Calu3 (cell line): ENCODE results near the gene THUMPD1. TPM values are rescaled to one million over a fixed set of nuclear protein-coding genes. Genes with fewer than 3 reads are reported as not detected.
A peak's percentile ranks its signal among the peaks of the same experiment; 100 is the strongest.
"Not testable (repeated sequence)": the region's sequence is repeated elsewhere in the genome, so short reads cannot be mapped to it uniquely, and the experiment has no call there.

Source experiments
- BruUV-seq: library from RNA; stranded (reverse); fragments of 400-500 nt; replicated peaks from 2 replicates; lab custom pipeline; 2021; lab: Mats Ljungman, UMichigan
- CTCF ChIA-PET: fragments of 300-600 bp; sonication (Branson Sonifier 250); formaldehyde crosslinking; loops from one replicate; lab custom pipeline; 2022; ENCODE audit warnings: antibody characterized with exemption; lab: Charles Lee
- DNase-seq: peaks from one replicate; pipeline ENCODE4 v3.0.0; 2022
- H3K27ac Mint-ChIP-seq: one replicate; pipeline ENCODE4 v1.8.0; 2022; ENCODE audit warnings: mixed read lengths; ENCODE audit not compliant: unreplicated experiment
- H3K27me3 Mint-ChIP-seq: one replicate; pipeline ENCODE4 v1.8.0; 2022; ENCODE audit warnings: mixed read lengths; ENCODE audit not compliant: unreplicated experiment
- H3K36me3 Mint-ChIP-seq: one replicate; pipeline ENCODE4 v1.8.0; 2022; ENCODE audit warnings: mild to moderate bottlenecking, moderate library complexity, mixed read lengths; ENCODE audit not compliant: insufficient read depth, unreplicated experiment
- H3K4me1 Mint-ChIP-seq: one replicate; pipeline ENCODE4 v1.8.0; 2022; ENCODE audit warnings: mild to moderate bottlenecking, low read depth, mixed read lengths; ENCODE audit not compliant: unreplicated experiment
- H3K4me3 Mint-ChIP-seq: one replicate; pipeline ENCODE4 v1.8.0; 2022; ENCODE audit warnings: mild to moderate bottlenecking, low read depth, moderate library complexity, mixed read lengths; ENCODE audit not compliant: unreplicated experiment
- H3K9me3 Mint-ChIP-seq: one replicate; pipeline ENCODE4 v1.8.0; 2022; ENCODE audit warnings: low read depth, mixed read lengths; ENCODE audit not compliant: unreplicated experiment
- CTCF ChIP-seq: fragments of 200-600 bp; IDR thresholded peaks from one replicate; pipeline ENCODE4 v1.8.0; 2022; ENCODE audit warnings: antibody characterized with exemption; ENCODE audit not compliant: unreplicated experiment
- intact Hi-C: fragments of 100-400 bp; cut with micrococcal nuclease; formaldehyde crosslinking; loops from one replicate; pipeline ENCODE4 v1.10.0; 2022; ENCODE audit not compliant: unreplicated experiment
- total RNA-seq: library from RNA; stranded (reverse); gene quantifications from 2 replicates; pipeline ENCODE4 v1.2.3, GENCODE V29; 2022

The THUMPD1 gene
- total RNA-seq, 1 experiment from 2014 or later: 46.1 TPM

GRCh38 chr16:20768121-20768520 is 26.5 kb upstream of the THUMPD1 start:
- CTCF ChIA-PET: no interaction called here

GRCh38 chr16:20767577-20767976 is 26.0 kb upstream of the THUMPD1 start:
- intact Hi-C loops: no loop called here
- H3K27me3 Mint-ChIP-seq: no peaks in the 10 kb centered on the region
- no TSS peak for BruUV-seq
- CTCF ChIA-PET: no interaction called here
- peaks cover 31% of the 10 kb centered on the region for H3K4me1 Mint-ChIP-seq
- H3K36me3 Mint-ChIP-seq: peaks cover 12% of the 10 kb centered on the region
- H3K27ac Mint-ChIP-seq: no peak overlapping the region
- H3K9me3 Mint-ChIP-seq: no peaks in the 10 kb centered on the region
- H3K4me3 Mint-ChIP-seq: no peak overlapping the region
- TF ChIP-seq CTCF: no peak
- DNase-seq: no peak

More at GRCh38 chr16:20768121-20768520, 26.5 kb upstream of the THUMPD1 start:
- no peak for TF ChIP-seq CTCF
- intact Hi-C loops: no loop called here
- DNase-seq: no peak
- H3K27me3 Mint-ChIP-seq: no peaks in the 10 kb centered on the region
- peaks cover 26% of the 10 kb centered on the region for H3K4me1 Mint-ChIP-seq
- H3K9me3 Mint-ChIP-seq: no peaks in the 10 kb centered on the region
- peaks cover 8% of the 10 kb centered on the region for H3K36me3 Mint-ChIP-seq
- no peak overlapping the region for H3K27ac Mint-ChIP-seq
- H3K4me3 Mint-ChIP-seq: no peak overlapping the region
- BruUV-seq: no TSS peak

- Mint-ChIP-seq H3K36me3 (peaks cover 12% of the 10 kb centered on the region), H3K4me1 (peaks cover 31% of the 10 kb centered on the region), H3K9me3 (no peaks in the 10 kb centered on the region), H3K4me3 (no peak overlapping the region), H3K27ac (no peak overlapping the region), H3K27me3 (no peaks in the 10 kb centered on the region)
- intact Hi-C loops: no loop called here
- BruUV-seq: no TSS peak
- no peak for TF ChIP-seq CTCF
- CTCF ChIA-PET: no interaction called here
- DNase-seq: no peak
Measured at GRCh38 chr16:20766294-20766693, 24.7 kb upstream of the THUMPD1 start.

GRCh38 chr16:20765732-20766131 is 24.1 kb upstream of the THUMPD1 start:
- Mint-ChIP-seq H3K27me3 (no peaks in the 10 kb centered on the region), H3K9me3 (no peaks in the 10 kb centered on the region), H3K36me3 (peaks cover 12% of the 10 kb centered on the region), H3K4me3 (peak overlapping the region; percentile 66), H3K27ac (peak overlapping the region; percentile 48), H3K4me1 (peaks cover 31% of the 10 kb centered on the region)
- DNase-seq: no peak
- CTCF ChIA-PET: interaction anchor here (1.2 kb wide), 1 partner anchor 9 kb away, joined by 4 read pairs; no protein-coding TSS in a partner anchor
- intact Hi-C loops: no loop called here
- TF ChIP-seq CTCF: no peak
- BruUV-seq: no TSS peak

GRCh38 chr16:20764448-20764847 is 22.8 kb upstream of the THUMPD1 start:
- Mint-ChIP-seq H3K4me1 (peaks cover 31% of the 10 kb centered on the region), H3K36me3 (peaks cover 12% of the 10 kb centered on the region), H3K4me3 (peak overlapping the region; percentile 66), H3K27ac (peak overlapping the region; percentile 82)
- BruUV-seq, intact Hi-C loops, H3K27me3 Mint-ChIP-seq, H3K9me3 Mint-ChIP-seq, DNase-seq: not testable (repeated sequence)
- CTCF ChIA-PET: interaction anchor here (0.9 to 2.5 kb wide), 2 partner anchors 17 to 23 kb away, joined by 3 to 15 read pairs; partner anchors contain the start of gene THUMPD1
